GM06990 (cell line): ENCODE measurements around the gene KDM6A.
"Not testable (repeated sequence)": the region's sequence is repeated elsewhere in the genome, so short reads cannot be mapped to it uniquely, and the experiment has no call there.

Experiments
- DNase-seq: peaks from one replicate; pipeline ENCODE4 v3.0.0-alpha.2; 2011; ENCODE audit not compliant: insufficient read length; ENCODE audit errors: extremely low read depth
- H3K27me3 ChIP-seq: replicated peaks from 2 replicates; pipeline ENCODE4 v1.6.0; 2011; ENCODE audit warnings: low read length; ENCODE audit not compliant: control insufficient read depth, insufficient read depth
- H3K36me3 ChIP-seq: 2 replicates; pipeline ENCODE4 v1.5.1; 2011; ENCODE audit warnings: low read length; ENCODE audit not compliant: control insufficient read depth, insufficient read depth
- H3K4me3 ChIP-seq: replicated peaks from 2 replicates; pipeline ENCODE4 v1.5.1; 2011; ENCODE audit warnings: low read depth, mild to moderate bottlenecking, control low read depth, low read length
- CTCF ChIP-seq: IDR thresholded peaks from 2 replicates; pipeline ENCODE4 v1.5.1; 2011; ENCODE audit warnings: low read length, control low read depth, mild to moderate bottlenecking, inconsistent platforms; ENCODE audit not compliant: insufficient read depth, poor library complexity, severe bottlenecking

The KDM6A gene

GRCh38 chrX:44946771-44947170 is 73.8 kb downstream of the KDM6A start:
- H3K4me3 ChIP-seq: no peak overlapping the region
- no peaks in the 10 kb centered on the region for H3K36me3 ChIP-seq
- no peaks in the 10 kb centered on the region for H3K27me3 ChIP-seq
- no peak for DNase-seq
- no peak for TF ChIP-seq CTCF

- no peak overlapping the region for H3K4me3 ChIP-seq
- TF ChIP-seq CTCF: no peak
- no peaks in the 10 kb centered on the region for H3K27me3 ChIP-seq
- H3K36me3 ChIP-seq: no peaks in the 10 kb centered on the region
- DNase-seq: no peak
These were observed 75.0 kb downstream of the KDM6A start for GRCh38 chrX:44947995-44948394.

- TF ChIP-seq CTCF: no peak
- H3K36me3 ChIP-seq: no peaks in the 10 kb centered on the region
- no peaks in the 10 kb centered on the region for H3K27me3 ChIP-seq
- H3K4me3 ChIP-seq: no peak overlapping the region
- DNase-seq: no peak
These were observed 75.4 kb downstream of the KDM6A start for GRCh38 chrX:44948406-44948805.

GRCh38 chrX:44949125-44949524 is 76.1 kb downstream of the KDM6A start:
- no peaks in the 10 kb centered on the region for H3K27me3 ChIP-seq
- H3K36me3 ChIP-seq: no peaks in the 10 kb centered on the region
- no peak for DNase-seq
- TF ChIP-seq CTCF: no peak
- H3K4me3 ChIP-seq: no peak overlapping the region

- not testable (repeated sequence) for DNase-seq, H3K36me3 ChIP-seq, H3K4me3 ChIP-seq, H3K27me3 ChIP-seq
These were observed 77.7 kb downstream of the KDM6A start for GRCh38 chrX:44950471-44951366.

- Histone ChIP-seq H3K4me3 (no peak overlapping the region), H3K27me3 (no peaks in the 10 kb centered on the region), H3K36me3 (no peaks in the 10 kb centered on the region)
- no peak for DNase-seq
- TF ChIP-seq CTCF: no peak
These were observed 78.6 kb downstream of the KDM6A start for GRCh38 chrX:44951572-44952067.
